GM21529 (cell line): ENCODE measurements around the gene LRRC42.
A peak's percentile ranks its signal among the peaks of the same experiment; 100 is the strongest.

Experiments used
- ATAC-seq: cut with Tn5 transposase; IDR thresholded peaks from one replicate; pipeline ENCODE4 v1.9.1; 2021; ENCODE audit not compliant: unreplicated experiment

Gene LRRC42, protein sequence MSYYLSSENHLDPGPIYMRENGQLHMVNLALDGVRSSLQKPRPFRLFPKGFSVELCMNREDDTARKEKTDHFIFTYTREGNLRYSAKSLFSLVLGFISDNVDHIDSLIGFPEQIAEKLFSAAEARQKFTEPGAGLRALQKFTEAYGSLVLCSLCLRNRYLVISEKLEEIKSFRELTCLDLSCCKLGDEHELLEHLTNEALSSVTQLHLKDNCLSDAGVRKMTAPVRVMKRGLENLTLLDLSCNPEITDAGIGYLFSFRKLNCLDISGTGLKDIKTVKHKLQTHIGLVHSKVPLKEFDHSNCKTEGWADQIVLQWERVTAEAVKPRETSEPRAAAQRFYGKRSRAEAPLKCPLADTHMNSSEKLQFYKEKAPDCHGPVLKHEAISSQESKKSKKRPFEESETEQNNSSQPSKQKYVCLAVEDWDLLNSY

DNA sequence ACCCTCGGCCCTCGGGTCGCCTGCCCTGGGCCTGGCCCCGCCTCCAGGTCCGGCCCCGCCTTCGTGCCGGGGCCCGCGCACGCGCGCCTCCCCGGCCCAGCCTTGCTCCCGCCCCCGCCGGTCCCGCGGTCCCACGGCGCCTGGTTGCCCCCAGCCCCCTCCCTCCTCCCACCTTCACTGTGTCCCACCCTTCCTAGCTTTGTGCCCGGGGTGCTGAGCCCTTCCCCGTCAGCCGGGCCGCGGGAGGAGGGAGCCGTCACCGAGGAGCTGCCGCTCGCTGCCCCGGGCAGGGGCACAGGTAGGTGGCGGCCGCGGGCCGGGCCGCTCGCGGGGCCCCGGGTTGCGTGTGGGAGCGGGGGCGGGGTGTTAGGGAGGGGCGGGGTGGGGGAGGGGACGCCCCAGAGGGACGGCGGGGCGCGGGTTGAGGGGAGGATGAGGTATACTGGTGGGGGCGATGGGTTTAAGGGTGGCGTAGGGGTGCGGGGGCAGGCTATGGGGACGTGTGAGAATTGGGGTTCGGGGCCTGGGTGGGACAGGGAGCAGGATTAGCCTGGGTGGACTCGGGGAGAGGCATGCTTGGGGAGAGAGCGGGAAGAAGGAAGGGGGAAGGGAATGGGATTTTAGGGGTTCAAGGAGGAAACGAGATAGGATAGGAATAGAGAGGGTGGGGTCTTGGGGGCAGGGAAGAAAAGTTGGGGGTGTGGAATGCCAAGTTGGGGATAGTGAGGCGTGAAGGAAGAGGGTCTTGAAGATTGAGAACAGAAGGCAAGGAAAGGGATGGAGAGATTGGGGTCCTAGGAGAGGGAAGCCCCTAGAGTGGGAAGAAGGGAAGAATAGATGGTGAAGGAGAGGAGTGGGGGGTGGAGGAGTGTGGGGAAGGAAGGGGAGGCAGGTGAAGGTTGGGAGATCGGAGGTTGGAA is at the start of gene LRRC42:
TSS of gene LRRC42 (plus strand) at position 99 of the 920 bp plus-strand sequence. CDS start 5,650 bp downstream, outside the sequence.
- peak; percentile 66 for ATAC-seq

DNA sequence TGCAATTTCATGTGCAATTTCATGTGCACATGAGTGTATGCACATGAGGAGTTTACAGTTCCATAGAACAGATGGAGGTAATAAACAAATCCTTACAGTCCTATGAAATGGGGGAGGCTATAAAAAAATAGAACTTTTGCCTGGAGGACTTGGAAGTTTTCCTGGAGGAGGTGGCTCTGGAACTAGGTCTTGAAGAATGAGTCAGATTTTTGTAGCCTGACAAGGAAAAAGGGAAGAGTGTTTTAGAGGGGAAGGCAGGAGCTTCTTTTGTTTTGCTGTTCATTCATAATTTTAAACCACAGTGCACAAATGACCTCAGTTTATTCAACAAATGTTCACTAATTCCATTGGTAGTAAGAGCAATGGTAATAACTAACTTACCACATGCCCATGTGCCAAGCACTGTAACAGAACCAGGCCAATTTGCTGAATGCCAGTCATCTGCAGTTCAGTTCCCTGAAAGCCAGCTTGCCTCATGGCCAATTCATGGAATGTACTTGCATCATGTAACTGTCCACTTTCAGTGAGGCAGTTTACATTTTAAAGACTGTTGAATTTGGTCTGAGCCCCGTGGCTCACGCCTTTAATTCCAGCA is 49.4 kb upstream of the LRRC42 start:
- ATAC-seq: no peak

DNA sequence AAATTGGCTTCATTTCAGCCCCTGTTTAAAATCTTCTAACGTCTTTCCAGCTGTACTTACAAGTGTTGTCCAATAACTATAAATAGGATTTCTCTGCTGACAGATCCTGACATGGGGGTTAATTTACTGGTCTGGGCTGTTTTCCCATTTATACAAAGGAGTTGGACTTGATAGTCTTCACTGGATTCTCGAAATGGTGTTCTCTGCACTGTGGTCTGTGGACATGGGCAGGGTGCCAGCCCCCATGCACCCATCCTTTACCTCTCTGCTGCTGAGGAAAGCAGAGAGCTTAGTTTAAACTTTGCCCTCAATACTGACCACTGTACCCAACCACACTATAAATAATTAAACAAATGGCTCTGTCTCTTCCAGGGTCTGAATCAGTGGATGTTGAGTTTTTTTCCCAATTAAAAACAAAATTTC is 46.9 kb upstream of the LRRC42 start:
- ATAC-seq: no peak

DNA sequence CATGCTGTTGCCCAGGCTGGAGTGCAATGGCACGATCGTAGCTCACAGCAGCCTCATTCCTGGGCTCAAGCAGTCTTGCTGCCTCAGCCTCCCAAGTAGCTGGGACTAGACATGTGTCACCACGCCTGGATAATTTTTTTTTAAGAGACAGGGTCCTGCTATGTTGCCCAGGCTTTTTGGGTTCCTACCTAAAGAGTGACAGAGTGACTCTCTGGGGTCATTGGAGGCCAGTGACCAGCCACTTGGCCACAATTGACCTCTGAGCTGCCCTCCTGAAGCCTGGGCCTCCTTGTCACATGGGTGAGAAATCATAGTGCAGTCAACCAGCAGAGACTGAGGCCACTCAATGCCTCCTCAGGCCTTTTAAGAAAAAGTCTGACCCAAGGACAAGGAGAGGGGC is 46.4 kb upstream of the LRRC42 start:
- no peak for ATAC-seq

DNA sequence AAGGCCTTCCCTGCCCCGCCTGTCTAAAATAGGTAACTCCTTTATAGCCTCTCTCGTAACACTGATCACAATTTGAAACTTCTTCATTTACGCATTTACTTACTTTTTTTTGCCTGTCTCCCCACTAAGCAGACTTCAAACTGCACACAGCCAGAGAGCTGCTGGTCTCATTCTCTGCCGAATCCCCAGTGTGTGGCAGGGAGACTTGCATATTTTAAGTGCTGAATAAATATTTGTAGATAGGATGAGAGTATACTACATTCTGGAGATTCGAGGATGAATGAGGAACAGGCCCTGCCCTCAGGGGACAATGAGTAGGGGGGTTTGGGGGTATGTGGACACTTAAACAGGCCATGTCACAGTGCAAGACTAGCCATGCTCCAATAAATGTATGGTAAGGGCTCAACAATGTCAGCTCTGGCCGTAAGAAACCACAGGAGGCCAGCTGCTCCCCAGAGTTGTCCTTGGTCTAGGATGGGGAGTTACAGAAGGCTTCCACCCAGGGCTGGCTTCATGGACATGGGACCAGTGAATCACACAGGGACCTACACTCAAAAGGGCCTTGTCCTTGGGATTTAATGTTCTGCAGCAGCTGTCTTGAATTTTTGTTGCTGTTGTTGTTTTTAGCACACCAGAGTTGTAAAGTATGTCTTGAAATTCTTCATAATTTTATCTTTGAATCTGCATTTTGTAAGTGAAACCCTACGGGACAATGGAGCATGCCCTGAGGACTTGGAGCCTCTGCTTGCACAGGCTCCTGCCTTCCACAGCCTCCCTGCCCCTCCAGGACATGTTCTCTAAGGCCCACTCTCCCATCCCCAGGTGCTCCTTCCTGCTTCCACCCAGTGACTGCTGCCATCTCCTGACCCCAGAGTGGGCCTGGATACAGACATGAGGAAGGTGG is 43.7 kb upstream of the LRRC42 start:
- no peak for ATAC-seq

DNA sequence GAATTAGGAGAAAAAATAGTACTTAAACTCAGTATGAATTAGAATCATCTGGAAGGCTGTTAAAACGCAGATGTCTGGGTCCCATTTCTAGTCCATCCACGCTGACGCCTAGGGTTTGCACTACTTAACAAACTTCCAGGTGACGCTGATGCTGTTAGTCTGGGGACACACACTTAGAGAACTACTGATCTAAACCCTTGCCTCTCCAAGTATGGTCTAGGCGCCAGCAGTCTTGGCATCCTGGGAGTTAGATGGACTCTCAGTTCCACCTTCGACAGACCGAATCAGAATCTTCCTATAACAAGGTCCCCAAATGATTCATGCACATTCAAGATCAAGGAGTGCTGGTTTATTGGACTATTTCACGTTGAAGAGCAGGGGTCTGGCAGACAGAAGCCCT is 40.6 kb upstream of the LRRC42 start:
- no peak for ATAC-seq

DNA sequence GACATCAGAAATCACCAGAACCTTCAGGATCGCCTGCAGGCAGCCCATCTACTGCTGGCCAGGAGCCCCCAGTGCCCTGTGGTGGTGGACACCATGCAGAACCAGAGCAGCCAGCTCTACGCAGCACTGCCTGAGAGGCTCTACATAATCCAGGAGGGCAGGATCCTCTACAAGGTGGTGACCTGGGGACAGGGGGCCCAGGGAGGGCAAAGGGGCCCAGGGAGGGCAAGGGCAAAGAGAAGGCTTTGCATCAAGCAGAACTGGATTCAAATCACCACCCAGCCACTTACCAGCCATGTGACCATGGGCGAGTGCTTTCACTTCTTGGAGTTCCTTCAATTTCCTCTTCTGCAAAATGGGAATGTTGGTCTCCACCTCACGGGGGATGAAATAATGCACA is 40.0 kb upstream of the LRRC42 start:
- no peak for ATAC-seq

DNA sequence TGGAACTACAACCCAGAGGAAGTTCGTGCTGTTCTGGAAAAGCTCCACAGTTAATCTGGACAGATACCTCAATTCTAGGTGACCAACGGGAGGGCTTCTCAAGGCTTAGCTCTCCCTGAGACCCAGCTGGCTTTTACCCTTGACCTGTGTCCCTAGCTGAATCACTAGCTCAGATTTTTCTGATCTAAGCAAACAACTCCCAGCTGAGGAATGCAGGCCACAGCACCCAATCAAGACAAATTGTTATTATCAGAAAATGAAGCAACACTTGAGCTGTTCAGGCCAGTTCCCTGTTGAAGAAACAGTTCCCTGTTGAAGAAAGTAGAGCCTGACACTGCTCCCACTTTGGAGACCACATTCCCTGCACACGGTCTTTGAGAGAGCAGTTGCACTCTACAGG is 36.2 kb upstream of the LRRC42 start:
- no peak for ATAC-seq

DNA sequence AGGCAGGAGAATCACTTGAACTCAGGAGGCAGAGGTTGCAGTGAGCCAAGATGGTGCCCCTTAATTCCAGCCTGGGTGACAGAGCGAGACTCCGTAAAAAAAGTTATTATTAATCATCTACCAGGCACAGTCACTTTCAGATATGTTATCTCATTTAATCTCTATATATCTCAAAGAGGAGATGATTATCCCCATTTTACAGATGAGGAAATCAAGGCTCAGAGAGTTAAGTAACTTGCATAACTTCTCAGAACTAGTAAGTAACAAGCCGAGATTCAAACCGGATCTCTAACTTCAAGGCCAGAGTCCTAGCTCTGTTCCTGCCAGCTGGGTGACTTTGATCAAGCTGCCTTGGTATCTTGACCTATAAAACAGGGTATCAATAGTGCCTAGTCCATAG is 34.7 kb upstream of the LRRC42 start:
- no peak for ATAC-seq

DNA sequence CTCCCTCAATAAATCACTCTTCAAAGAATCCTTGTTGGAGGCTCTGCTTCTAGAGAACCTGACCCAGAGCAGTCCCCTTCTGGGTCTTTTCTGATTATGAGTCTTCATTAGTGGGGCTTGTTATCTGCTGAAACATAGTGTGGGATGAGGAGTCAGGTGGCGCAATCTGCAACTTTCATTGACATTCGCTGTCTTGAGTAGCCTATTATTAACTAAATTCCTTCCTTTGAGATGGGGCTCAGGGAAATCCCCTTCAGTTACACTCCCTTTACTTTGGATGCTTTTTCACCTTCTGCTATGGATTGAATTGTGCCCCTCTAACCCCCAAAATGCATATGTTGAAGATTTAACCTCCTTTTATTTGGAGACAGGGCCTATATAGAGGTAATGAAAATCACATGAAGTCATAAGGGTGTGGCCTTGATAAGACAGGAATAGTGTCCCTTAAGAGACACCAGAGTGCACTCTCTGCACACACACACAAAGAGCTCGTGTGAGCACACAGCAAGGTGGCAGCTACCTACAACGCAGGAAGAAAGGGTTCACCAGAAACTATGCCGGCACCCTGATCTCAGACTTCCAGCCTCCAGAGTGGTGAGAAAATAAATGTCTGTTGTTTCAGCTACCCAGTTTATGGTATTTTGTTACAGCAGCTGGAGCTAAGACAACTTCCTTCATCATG is 32.7 kb upstream of the LRRC42 start:
- ATAC-seq: no peak

DNA sequence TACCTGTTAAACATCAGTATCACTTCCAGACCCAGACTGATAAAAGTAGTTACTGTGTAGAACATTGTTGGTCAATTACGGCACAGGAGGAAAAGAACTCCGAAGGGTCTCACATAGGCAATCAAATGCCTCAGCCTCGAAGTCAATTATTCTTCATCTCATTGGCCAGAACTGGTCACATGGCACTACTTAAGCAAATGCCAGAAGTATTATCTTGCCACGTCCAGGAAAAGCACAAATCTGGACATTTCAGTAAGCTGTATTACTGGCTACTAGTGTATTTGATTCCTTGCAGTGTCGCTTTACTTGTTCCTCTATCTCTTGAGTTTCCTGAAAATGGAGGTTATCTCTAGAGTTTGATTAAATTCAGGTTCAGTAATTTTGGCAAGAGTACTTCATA is 27.8 kb upstream of the LRRC42 start:
- ATAC-seq: no peak

DNA sequence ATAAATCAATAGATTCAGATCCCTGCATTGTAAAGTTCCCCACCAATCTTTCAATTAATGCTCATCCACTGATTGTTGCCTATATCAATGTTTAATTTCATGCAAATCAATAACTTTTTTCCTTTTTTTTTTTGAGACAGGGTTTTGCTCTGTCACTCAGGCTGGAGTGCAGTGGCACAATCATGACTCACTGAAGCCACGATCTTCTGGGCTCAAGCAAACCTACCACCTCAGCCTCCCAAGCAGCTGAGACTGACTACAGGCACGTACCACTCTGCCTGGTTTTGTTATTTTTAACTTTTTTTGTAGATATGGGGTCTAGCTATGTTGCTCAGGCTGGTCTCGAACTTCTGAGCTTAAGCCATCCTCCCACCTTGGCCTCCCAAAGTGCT is 26.5 kb upstream of the LRRC42 start:
- ATAC-seq: no peak

DNA sequence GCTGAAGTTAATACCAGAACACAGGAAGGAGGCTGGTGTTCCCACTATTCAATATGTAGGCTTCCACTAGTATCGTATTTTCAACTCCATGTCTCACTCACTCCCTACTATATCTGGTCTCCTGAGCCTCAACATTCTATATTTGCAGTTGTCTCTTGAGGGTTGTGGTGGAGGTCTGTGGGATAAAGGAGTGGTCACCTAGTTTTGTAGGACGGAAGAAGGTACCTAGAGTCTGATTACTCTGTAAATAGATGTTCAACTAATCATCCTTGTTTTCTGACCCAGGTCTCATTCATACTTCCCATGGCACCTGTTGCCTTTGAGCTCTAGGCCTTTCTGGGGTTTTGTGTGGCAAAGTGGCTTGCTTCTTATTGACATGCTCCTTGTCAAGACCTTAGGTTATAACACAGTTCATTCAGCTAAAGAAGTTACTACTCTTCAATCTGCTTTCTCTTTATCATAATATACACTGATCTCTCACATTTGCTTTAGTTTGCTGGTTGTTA is 18.7 kb upstream of the LRRC42 start:
- no peak for ATAC-seq

DNA sequence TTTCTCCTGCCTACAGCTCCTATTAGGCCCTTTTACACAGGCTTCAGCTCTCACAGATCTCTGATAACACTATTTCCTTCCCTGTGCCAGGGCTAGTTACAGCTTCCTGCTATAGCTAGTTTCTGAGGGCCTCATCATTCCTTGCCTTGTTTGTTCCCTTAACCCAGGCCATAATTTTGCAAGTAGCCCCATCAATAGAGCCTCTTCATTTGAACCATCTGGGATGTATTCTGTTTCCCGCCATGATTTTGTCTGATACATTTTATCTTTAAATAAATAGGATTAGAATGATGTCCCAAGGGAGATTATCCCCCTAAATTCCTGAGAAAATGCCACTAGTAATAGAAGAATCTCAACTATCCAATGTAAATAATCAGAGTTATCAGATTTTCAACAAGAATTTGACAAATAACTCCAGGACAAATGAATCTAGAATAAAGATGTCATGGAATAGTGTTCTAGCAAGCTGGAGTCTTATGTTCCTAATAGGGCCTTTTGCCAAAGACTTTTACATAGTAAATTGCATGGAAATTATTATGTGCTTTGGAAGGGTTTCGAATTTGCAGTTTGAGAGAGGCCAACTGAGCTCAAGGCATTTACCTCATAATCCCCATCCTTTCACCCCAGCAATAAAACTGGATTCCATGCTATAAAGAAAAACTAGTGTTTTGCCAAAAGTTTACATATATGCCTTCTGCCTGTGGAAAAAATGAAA is 16.7 kb upstream of the LRRC42 start:
- no peak for ATAC-seq

DNA sequence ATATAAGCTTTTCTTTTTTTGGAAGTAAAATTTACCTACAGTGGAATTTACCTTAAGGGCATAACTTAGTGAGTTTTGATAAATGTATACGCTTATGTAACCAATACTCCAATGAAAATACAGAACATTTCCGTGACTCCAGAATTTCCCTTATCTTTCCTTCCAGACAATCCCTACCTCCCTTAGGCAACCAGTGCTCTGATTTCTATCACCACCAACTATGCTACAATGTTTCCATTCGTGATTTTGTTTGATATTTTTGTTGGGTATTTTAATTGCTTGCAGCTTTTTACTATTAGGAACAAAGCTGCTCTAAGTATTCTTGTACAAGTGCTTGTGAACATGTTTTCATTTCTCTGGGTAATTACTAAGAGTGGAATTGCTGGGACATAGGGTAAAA is 15.2 kb upstream of the LRRC42 start:
- no peak for ATAC-seq

DNA sequence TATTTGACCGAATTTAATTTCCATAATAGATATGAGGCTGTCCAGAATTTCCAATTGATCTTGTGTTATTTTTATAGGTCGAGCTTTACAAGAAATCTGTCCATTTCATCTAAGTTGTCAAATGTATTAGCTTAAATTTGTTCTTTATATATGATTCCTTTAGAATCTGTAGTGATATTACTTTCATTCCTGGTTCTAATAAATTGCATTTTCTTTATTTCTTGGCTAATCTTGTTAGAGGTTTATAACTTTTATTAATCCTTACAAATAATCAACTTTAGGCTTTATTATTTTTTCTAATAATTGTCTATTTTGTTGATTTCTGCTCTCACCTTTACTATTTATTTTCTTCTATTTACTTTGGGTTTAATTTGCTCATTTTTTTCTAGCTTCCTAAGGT is 14.6 kb upstream of the LRRC42 start:
- no peak for ATAC-seq

DNA sequence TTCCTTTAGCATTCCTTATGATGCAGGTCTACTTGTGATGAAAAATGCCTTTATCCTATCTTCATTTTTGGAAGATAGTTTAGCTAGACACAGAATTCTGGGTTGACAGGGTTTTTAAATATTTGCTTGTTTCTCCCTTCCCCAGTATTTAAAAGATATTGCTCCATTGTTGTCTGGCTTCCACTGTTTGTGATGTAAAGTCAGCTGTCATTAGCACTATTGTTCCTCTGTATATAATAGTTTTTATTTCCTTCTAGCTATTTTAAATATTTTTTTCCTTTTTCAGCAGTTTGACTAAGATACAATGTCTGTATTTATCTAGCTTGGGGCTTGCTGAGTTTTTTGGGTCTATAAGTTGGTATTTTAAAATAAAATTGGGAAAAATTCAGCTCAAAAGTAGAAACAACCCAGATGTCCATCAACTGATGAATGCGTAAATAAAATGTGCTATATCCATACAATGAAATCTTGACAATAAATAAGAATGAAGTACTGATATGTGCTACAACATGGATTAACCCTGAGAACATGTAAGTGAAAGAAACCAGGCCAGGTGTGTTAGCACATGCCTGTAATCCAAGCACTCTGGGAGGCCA is 11.9 kb upstream of the LRRC42 start:
- no peak for ATAC-seq

DNA sequence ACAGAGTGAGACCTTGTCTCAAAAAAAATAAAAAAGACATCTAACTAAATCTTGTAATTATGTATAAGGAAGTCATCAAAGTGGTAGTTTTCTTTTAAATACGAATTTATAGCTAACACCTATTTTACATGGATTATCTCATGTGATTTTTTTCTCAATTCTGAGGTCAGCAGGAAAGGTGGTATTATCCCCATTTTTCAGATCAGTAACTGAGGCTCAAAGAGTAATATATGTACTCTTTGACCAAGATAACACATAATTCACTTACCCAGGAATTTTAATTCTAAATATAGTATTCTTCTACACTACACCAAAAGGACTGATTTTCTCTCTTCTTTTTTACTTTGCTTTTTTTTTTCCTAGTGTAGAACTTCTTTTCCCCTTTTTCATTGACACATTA is 9.7 kb upstream of the LRRC42 start:
- no peak for ATAC-seq
